Calu3 (cell line): ENCODE measurements around the gene IRX3. TPM values are rescaled to one million over a fixed set of nuclear protein-coding genes. Genes with fewer than 3 reads are reported as not detected.

ENCODE experiments used
- BruUV-seq: library from RNA; stranded (reverse); fragments of 400-500 nt; replicated peaks from 2 replicates; lab custom pipeline; 2021; lab: Mats Ljungman, UMichigan
- CTCF ChIA-PET: fragments of 300-600 bp; sonication (Branson Sonifier 250); formaldehyde crosslinking; loops from one replicate; lab custom pipeline; 2022; ENCODE audit warnings: antibody characterized with exemption; lab: Charles Lee
- DNase-seq: peaks from one replicate; pipeline ENCODE4 v3.0.0; 2022
- H3K27ac Mint-ChIP-seq: one replicate; pipeline ENCODE4 v1.8.0; 2022; ENCODE audit warnings: mixed read lengths; ENCODE audit not compliant: unreplicated experiment
- H3K27me3 Mint-ChIP-seq: one replicate; pipeline ENCODE4 v1.8.0; 2022; ENCODE audit warnings: mixed read lengths; ENCODE audit not compliant: unreplicated experiment
- H3K36me3 Mint-ChIP-seq: one replicate; pipeline ENCODE4 v1.8.0; 2022; ENCODE audit warnings: mild to moderate bottlenecking, moderate library complexity, mixed read lengths; ENCODE audit not compliant: insufficient read depth, unreplicated experiment
- H3K4me1 Mint-ChIP-seq: one replicate; pipeline ENCODE4 v1.8.0; 2022; ENCODE audit warnings: mild to moderate bottlenecking, low read depth, mixed read lengths; ENCODE audit not compliant: unreplicated experiment
- H3K4me3 Mint-ChIP-seq: one replicate; pipeline ENCODE4 v1.8.0; 2022; ENCODE audit warnings: mild to moderate bottlenecking, low read depth, moderate library complexity, mixed read lengths; ENCODE audit not compliant: unreplicated experiment
- H3K9me3 Mint-ChIP-seq: one replicate; pipeline ENCODE4 v1.8.0; 2022; ENCODE audit warnings: low read depth, mixed read lengths; ENCODE audit not compliant: unreplicated experiment
- intact Hi-C: fragments of 100-400 bp; cut with micrococcal nuclease; formaldehyde crosslinking; loops from one replicate; pipeline ENCODE4 v1.10.0; 2022; ENCODE audit not compliant: unreplicated experiment
- total RNA-seq: library from RNA; stranded (reverse); gene quantifications from 2 replicates; pipeline ENCODE4 v1.2.3, GENCODE V29; 2022
- TF ChIP-seq, protein P1 (sequence below): fragments of 200-600 bp; IDR thresholded peaks from one replicate; pipeline ENCODE4 v1.8.0; 2022; ENCODE audit warnings: antibody characterized with exemption; ENCODE audit not compliant: unreplicated experiment

IRX3 gene
- total RNA-seq, 1 experiment from 2014 or later = 5.7 TPM

DNA sequence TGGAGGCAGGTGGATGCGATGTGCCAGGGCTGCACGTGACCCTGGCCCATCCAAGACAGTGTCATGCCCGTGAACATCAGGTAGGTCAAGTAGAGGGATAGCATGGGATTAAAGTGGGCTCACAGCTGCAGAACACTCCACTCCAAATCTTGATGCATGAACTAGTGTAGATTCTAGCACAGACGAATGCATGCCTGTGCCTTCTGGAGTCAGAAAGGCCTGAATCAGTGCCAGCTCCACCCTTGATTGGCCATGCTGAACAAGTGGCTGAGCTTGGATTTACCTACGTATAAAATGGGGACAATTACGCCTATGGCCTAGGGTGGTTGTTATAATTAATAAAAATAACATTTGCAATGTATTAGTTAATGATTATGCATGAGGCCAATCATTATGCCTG, 10.6 kb downstream of the IRX3 start:
- TF ChIP-seq, protein P1, sequence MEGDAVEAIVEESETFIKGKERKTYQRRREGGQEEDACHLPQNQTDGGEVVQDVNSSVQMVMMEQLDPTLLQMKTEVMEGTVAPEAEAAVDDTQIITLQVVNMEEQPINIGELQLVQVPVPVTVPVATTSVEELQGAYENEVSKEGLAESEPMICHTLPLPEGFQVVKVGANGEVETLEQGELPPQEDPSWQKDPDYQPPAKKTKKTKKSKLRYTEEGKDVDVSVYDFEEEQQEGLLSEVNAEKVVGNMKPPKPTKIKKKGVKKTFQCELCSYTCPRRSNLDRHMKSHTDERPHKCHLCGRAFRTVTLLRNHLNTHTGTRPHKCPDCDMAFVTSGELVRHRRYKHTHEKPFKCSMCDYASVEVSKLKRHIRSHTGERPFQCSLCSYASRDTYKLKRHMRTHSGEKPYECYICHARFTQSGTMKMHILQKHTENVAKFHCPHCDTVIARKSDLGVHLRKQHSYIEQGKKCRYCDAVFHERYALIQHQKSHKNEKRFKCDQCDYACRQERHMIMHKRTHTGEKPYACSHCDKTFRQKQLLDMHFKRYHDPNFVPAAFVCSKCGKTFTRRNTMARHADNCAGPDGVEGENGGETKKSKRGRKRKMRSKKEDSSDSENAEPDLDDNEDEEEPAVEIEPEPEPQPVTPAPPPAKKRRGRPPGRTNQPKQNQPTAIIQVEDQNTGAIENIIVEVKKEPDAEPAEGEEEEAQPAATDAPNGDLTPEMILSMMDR = no peak
- no peak for DNase-seq
- Mint-ChIP-seq H3K4me3 (no peak overlapping the region), H3K36me3 (no peaks in the 10 kb centered on the region), H3K27me3 (peaks cover 10% of the 10 kb centered on the region), H3K27ac (no peak overlapping the region), H3K9me3 (no peaks in the 10 kb centered on the region), H3K4me1 (no peaks in the 10 kb centered on the region)
- intact Hi-C loops = loop anchor here (10.0 kb wide), 1 partner anchor 159 kb away; no protein-coding TSS in a partner anchor
- no TSS peak for BruUV-seq
- CTCF ChIA-PET = interaction anchor here (0.8 kb wide), 1 partner anchor 10 kb away, joined by 4 read pairs; the partner anchor contains the start of gene IRX3

DNA sequence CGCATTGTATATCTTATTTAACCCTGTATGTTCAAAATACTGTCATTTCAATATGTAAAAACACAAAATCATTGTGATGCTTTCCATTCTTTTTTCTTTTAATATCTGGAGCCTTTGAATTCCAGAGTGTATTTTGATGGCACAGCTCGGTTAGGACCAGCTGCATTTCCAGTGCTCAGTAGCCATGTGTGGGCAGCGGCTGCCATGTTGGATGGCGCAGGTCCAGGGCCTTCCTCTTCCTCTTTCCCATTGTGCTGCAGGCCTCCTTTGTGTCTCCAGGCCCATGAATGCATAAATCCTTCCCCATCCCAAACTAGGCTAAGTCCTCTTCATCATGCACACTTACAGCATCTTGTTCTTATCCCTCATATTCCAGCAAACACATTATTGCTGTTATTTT, 13.0 kb downstream of the IRX3 start:
- no TSS peak for BruUV-seq
- H3K9me3 Mint-ChIP-seq = no peaks in the 10 kb centered on the region
- no peak for DNase-seq
- no peaks in the 10 kb centered on the region for H3K36me3 Mint-ChIP-seq
- no peaks in the 10 kb centered on the region for H3K27me3 Mint-ChIP-seq
- no peak overlapping the region for H3K4me3 Mint-ChIP-seq
- H3K27ac Mint-ChIP-seq = no peak overlapping the region
- CTCF ChIA-PET = no interaction called here
- intact Hi-C loops = loop anchor here (10.0 kb wide), 1 partner anchor 161 kb away; no protein-coding TSS in a partner anchor
- no peaks in the 10 kb centered on the region for H3K4me1 Mint-ChIP-seq
- TF ChIP-seq, protein P1 = no peak

DNA sequence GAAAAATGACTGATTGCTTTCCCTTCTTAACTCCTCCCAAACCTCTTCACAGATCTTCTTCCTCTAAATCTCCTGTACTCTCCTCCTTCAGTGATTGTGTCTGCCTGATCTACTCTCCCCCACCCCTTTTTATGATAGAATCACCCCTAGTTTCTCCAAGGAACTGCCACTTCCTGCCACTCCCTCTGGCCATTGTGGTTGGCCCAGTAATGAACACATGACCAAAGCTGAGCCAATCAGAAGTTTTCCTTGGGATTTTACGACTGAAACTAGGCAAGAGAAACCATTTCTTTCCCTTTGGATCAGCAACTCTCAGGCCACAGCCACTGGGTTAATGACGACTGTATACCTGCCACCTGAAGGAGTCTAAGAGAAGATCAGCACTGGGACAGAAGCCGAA, 15.9 kb downstream of the IRX3 start:
- H3K9me3 Mint-ChIP-seq = peaks cover 2% of the 10 kb centered on the region
- no TSS peak for BruUV-seq
- H3K4me1 Mint-ChIP-seq = no peaks in the 10 kb centered on the region
- intact Hi-C loops = loop anchor here (10.0 kb wide), 1 partner anchor 164 kb away; no protein-coding TSS in a partner anchor
- no peak overlapping the region for H3K27ac Mint-ChIP-seq
- peaks cover 15% of the 10 kb centered on the region for H3K27me3 Mint-ChIP-seq
- no peaks in the 10 kb centered on the region for H3K36me3 Mint-ChIP-seq
- CTCF ChIA-PET = interaction anchor here (1.0 kb wide), 1 partner anchor 12 kb away, joined by 4 read pairs; no protein-coding TSS in a partner anchor
- no peak for DNase-seq
- TF ChIP-seq, protein P1 = no peak
- no peak overlapping the region for H3K4me3 Mint-ChIP-seq

DNA sequence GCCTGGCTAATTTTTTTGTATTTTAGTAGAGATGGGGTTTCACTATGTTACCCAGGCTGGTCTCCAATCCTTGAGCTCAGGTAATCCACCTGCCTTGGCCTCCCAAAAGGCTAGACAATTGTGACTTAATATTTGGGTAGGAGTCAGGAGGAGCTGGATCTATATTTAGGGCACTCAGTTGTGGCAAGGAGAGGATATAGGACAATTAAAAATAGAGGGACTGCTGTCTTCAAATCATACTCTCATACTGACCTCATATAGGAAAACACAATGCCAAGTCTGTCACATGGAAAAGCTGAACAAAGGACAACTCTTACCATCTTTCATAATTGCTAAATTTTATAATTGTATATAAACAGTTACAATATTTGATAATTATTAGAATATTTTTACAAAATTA, 17.1 kb downstream of the IRX3 start:
- TF ChIP-seq, protein P1 = no peak
- H3K27me3 Mint-ChIP-seq = peaks cover 27% of the 10 kb centered on the region
- intact Hi-C loops = no loop called here
- no peaks in the 10 kb centered on the region for H3K36me3 Mint-ChIP-seq
- no peaks in the 10 kb centered on the region for H3K4me1 Mint-ChIP-seq
- no peak overlapping the region for H3K27ac Mint-ChIP-seq
- BruUV-seq = no TSS peak
- peaks cover 2% of the 10 kb centered on the region for H3K9me3 Mint-ChIP-seq
- no peak for DNase-seq
- CTCF ChIA-PET = no interaction called here
- H3K4me3 Mint-ChIP-seq = no peak overlapping the region
